Activated CD8-positive, alpha-beta memory T cell treated with anti-CD3 and anti-CD28 coated beads for 36 hours (primary cell): Measurements from ENCODE around the gene KRT71. TPM values are rescaled to one million over a fixed set of nuclear protein-coding genes. Genes with fewer than 3 reads are reported as not detected.
"Not testable (repeated sequence)": the region's sequence is repeated elsewhere in the genome, so short reads cannot be mapped to it uniquely, and the experiment has no call there.

Source experiments
- CTCF ChIA-PET: fragments of 350-600 bp; sonication (Branson Sonifier 250); formaldehyde crosslinking; loops from one replicate; lab custom pipeline; 2021; ENCODE audit warnings: antibody characterized with exemption; lab: Charles Lee
- POLR2A ChIA-PET: fragments of 350-600 bp; sonication (Branson Sonifier 250); formaldehyde crosslinking; loops from one replicate; lab custom pipeline; 2021; ENCODE audit warnings: antibody characterized with exemption; lab: Charles Lee
- total RNA-seq, 2 experiments: library from RNA; stranded (reverse); gene quantifications; one replicate each; pipeline ENCODE4 v1.2.3, GENCODE V29; 2021

KRT71 gene
- total RNA-seq = not detected

DNA sequence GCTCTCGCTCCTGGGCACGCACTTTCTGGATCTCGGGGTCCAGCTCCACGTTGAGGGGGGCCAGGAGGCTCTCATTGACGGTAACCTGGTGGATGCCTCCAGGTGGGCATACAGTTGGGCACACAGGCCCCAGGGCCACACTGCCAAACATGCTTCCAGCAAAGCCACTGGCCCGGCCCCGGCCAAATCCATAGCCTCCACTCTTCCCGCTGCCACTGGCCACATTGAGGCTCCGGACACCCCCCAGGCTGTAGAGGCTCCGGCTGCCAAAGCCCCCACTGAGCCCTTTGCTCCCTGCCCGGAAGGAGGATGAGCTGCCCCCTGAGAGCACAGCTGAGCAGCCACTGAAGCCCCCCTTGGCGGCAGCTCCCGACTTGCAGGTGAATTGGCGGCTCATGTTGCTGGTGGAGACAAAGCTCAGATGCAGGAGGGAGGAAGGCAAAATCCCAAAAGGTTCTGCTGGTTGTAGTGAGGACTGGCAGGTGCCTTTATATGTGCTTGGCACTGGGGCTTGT is at the start of gene KRT71:
KRT71 (minus strand) TSS at position 465 of the 515 bp plus-strand sequence; CDS start at position 397, 68 bp downstream.
- ChIA-PET POLR2A (no interaction called here), CTCF (no interaction called here)

- POLR2A ChIA-PET = no interaction called here
- CTCF ChIA-PET = no interaction called here
Observed at GRCh38 chr12:52602552-52602951, 49.6 kb upstream of the KRT71 start.

DNA sequence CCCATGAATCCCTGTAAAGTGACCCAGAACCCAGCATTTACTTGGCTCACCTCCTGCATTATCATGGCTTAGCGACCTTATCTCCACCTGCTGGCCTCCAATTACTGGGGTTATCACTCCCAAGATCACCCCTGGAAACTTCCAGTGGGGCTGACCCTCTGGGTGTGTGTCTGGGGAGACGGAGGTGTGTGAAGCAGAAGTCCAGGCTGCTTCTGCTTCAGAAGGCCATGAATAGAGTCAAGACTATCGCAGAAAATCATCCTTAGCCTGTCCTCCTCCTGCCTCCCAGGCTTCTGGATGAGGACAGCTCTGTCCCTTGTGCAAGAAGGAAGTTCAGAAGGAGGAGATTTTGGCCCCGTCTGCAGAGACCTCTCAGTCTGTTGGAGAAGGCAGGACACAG is 48.7 kb upstream of the KRT71 start:
- ChIA-PET CTCF (no interaction called here), POLR2A (no interaction called here)

GRCh38 chr12:52600941-52601481 is 48.1 kb upstream of the KRT71 start, which contains the start of gene KRT72:
Gene KRT72 (minus strand): TSS chr12:52601463. CDS start chr12:52601452, 11 bp downstream.
- ChIA-PET CTCF (no interaction called here), POLR2A (no interaction called here)

DNA sequence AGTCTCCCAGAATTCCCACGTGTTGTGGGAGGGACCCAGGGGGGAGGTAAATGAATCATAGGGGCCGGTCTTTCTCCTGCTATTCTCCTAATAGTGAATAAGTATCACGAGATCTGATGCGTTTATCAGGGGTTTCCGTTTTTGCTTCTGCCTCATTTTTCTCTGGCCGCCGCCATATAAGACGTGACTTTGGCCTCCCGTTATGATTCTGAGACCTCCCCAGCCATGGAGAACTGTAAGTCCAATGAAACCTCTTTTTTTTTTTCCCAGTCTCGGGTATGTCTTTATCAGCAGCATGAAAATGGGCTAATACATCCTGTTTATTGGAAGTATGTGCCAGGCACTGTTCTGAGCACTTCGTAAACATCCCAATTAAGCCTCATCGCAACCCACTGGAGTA is 47.5 kb upstream of the KRT71 start:
- POLR2A ChIA-PET = no interaction called here
- CTCF ChIA-PET = no interaction called here

GRCh38 chr12:52600071-52600470 is 47.1 kb upstream of the KRT71 start:
- CTCF ChIA-PET = interaction anchor here (1.0 kb wide), 1 partner anchor 285 kb away, joined by 3 read pairs; no protein-coding TSS in a partner anchor

GRCh38 chr12:52598966-52599365 is 46.0 kb upstream of the KRT71 start:
- ChIA-PET CTCF (no interaction called here), POLR2A (no interaction called here)

More at GRCh38 chr12:52600071-52600470, 47.1 kb upstream of the KRT71 start:
- POLR2A ChIA-PET = no interaction called here

DNA sequence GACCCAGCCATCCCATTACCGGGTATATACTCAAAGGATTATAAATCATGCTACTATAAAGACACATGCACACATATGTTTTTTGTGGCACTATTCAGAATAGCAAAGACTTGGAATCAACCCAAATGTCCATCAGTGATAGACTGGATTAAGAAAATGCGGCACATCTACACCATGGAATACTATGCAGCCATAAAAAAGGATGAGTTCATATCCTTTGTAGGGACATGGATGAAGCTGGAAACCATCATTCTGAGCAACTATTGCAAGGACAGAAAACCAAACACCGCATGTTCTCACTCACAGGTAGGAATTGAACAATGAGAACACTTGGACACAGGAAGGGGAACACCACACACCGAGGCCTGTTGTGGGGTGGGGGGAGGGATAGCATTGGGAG is 41.3 kb upstream of the KRT71 start:
- CTCF ChIA-PET = interaction anchor here (0.7 kb wide), 1 partner anchor 221 kb away, joined by 3 read pairs; no protein-coding TSS in a partner anchor
- POLR2A ChIA-PET = not testable (repeated sequence)

DNA sequence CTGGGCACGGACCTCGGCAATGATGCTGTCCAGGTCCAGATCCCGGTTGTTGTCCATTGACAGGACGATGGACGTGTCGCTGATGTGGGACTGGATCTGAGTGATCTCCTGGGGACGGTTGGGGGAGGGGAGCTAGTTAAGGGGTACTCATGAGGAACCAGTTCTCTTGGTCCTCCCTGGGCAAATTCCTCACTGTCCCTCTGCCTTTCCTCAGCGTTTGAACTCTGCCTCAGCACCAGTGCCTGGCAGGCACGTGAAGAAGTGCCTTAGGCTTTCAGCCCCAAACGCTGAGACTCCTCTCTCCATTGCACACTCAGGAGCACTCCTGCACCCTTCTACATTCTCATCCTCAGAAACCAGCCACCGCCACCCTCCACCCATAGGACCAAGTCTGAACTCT is 38.6 kb upstream of the KRT71 start:
- ChIA-PET CTCF (no interaction called here), POLR2A (no interaction called here)

DNA sequence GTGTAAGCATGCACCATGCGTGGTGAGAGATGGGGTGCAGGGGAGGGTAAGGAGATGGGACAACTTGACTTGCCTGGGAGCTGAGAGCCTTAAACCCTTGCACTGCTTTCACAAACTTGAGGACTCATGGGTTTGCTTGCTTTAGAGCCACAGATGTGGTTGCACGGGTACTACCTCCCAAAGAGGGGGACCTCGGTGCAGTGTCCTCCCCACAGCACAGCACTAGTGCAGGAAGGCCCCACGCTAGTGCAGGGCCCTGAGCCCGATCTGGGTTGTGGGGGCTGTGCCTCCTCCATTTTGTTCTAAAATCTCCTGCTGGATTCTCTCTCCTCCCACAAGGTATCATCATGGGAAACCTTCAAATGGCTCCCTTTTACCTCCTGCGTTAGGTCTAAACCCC is 37.1 kb upstream of the KRT71 start:
- ChIA-PET CTCF (interaction anchor here (1.0 kb wide), 1 partner anchor 289 kb away, joined by 3 read pairs; no protein-coding TSS in a partner anchor), POLR2A (no interaction called here)

- ChIA-PET CTCF (interaction anchor here (1.5 to 1.6 kb wide), 2 partner anchors 9 to 260 kb away, joined by 3 read pairs; no protein-coding TSS in a partner anchor), POLR2A (no interaction called here)
Observed at GRCh38 chr12:52587563-52587962, 34.6 kb upstream of the KRT71 start.

DNA sequence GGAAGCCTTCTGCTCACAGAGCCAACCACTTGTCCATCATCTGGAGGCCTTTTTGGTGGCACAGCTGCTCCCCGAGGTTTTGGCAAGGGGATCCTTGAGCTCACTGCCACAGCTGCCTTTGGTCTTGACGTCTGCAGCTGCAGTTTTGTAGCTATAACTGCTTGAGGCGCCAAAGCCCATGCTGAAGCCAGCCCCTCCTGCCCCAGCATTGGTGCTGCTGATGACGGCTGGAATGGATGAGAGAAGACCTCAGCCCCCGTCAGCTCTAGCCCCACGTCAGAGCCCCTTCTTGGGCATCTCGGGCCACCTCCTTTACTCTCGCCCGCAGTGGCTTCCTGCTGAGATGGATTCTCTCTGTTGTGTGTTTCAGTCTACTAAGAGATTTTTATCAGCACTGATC is 33.0 kb upstream of the KRT71 start:
- ChIA-PET POLR2A (no interaction called here), CTCF (interaction anchor here (0.9 to 1.5 kb wide), 3 partner anchors 20 to 282 kb away, joined by 3 to 4 read pairs (median 3); no protein-coding TSS in a partner anchor)

- ChIA-PET POLR2A (no interaction called here), CTCF (no interaction called here)
Observed at GRCh38 chr12:52585066-52585465, 32.1 kb upstream of the KRT71 start.

- ChIA-PET POLR2A (no interaction called here), CTCF (interaction anchor here (1.1 to 3.7 kb wide), 4 partner anchors 22 to 301 kb away, joined by 3 to 29 read pairs (median 8); no protein-coding TSS in a partner anchor)
Observed at GRCh38 chr12:52584156-52584682, 31.3 kb upstream of the KRT71 start.

DNA sequence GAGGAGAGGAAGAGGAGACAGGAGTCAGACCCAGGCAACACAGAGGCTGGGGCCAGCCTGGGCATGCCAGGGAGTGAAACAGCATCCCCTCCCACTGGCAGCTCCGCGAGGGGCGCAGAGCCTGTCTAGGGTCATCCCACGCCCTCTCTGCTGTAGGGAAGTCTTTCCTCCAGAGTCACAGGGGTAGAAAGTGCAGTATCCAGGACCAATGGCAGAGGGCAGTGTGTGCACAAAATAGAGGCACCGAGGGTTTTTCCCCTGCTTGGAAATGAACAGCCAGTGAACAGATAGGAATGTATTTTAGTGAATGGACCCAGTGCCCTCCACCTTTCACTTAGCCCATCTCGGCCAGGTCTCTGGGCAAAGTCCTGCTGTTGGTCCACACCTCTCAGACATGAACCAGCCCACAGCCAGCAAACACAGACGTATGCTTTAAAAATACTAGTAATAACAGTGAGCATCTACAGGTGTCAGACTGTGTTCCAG is 30.1 kb upstream of the KRT71 start:
- ChIA-PET CTCF (interaction anchor here (0.7 to 3.7 kb wide), 6 partner anchors 23 to 302 kb away, joined by 3 to 29 read pairs (median 4); no protein-coding TSS in a partner anchor), POLR2A (no interaction called here)

GRCh38 chr12:52582486-52582885 is 29.5 kb upstream of the KRT71 start:
- CTCF ChIA-PET = interaction anchor here (1.4 to 3.7 kb wide), 5 partner anchors 284 to 302 kb away, joined by 4 to 29 read pairs (median 5); no protein-coding TSS in a partner anchor
- POLR2A ChIA-PET = no interaction called here

DNA sequence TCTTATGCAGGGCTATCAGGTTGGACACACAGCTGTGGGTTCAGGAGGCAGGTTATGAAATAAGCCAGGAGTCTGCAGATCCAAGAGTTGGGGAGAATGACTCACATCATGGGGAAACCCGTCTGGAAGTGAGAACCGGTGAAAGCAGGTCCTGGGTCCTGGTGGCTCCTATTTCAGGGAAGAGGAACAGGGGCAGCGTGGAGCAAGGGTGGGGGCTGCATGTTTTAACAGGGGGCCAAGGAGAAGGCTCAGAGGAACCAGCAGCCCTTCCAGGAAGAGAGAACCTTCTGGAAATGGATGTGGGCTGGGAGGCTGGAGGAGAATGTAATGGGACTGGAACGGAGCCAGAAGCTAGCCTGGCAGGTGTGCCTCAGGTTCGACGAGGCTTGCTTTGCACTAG is 28.5 kb upstream of the KRT71 start:
- ChIA-PET CTCF (interaction anchor here (1.8 to 3.7 kb wide), 2 partner anchors 289 to 297 kb away, joined by 5 to 29 read pairs; no protein-coding TSS in a partner anchor), POLR2A (no interaction called here)

- CTCF ChIA-PET = interaction anchor here (1.8 to 3.7 kb wide), 2 partner anchors 290 to 298 kb away, joined by 5 to 29 read pairs; no protein-coding TSS in a partner anchor
- POLR2A ChIA-PET = no interaction called here
Observed at GRCh38 chr12:52581066-52581465, 28.1 kb upstream of the KRT71 start.

GRCh38 chr12:52580496-52580895 is 27.6 kb upstream of the KRT71 start:
- ChIA-PET POLR2A (no interaction called here), CTCF (interaction anchor here (1.8 to 3.7 kb wide), 2 partner anchors 290 to 298 kb away, joined by 5 to 29 read pairs; no protein-coding TSS in a partner anchor)
